ENCODE results near the gene CYP4X1.

Gene CYP4X1

GRCh38 chr1:47031585-47031984 is 8.1 kb downstream of the CYP4X1 start:
- H3K4me1 ChIP-seq (ENCODE audit: control insufficient read depth, low read length): no peaks in the 10 kb centered on the region
- no peak overlapping the region for H3K4me3 ChIP-seq (ENCODE audit: low read length)
- peaks cover 10% of the 10 kb centered on the region; the same call in 1 of the 2 replicates for H3K27me3 ChIP-seq (ENCODE audit: control insufficient read depth, low read length)
- no peaks in the 10 kb centered on the region for H4K20me1 ChIP-seq (ENCODE audit: control insufficient read depth, insufficient read depth, low read depth, low read length)
- no peaks in the 10 kb centered on the region for H3K9me2 ChIP-seq (replicated peaks; ENCODE audit: control insufficient read depth, low read length)
- H3K36me3 ChIP-seq (ENCODE audit: control insufficient read depth, low read length): no peaks in the 10 kb centered on the region
- H3K79me2 ChIP-seq (ENCODE audit: control insufficient read depth, low read length): no peaks in the 10 kb centered on the region
- H3K27ac ChIP-seq (ENCODE audit: low read depth, low read length): no peak overlapping the region
- TF ChIP-seq CTCF (IDR thresholded peaks at IDR 0.05; ENCODE audit: low read depth, low read length, poor library complexity, severe bottlenecking) (no peak), EZH2phosphoT487 (IDR thresholded peaks at IDR 0.05; ENCODE audit: borderline replicate concordance, low read length) (no peak)
- no peaks in the 10 kb centered on the region for H3F3A ChIP-seq (ENCODE audit: control insufficient read depth, insufficient read depth)
- H3K4me2 ChIP-seq (ENCODE audit: low read length): no peak overlapping the region
- no peaks in the 10 kb centered on the region for H3K9me3 ChIP-seq (ENCODE audit: control insufficient read depth, insufficient read depth, low read length)

- no peaks in the 10 kb centered on the region for H3F3A ChIP-seq (ENCODE audit: control insufficient read depth, insufficient read depth)
- no peaks in the 10 kb centered on the region for H3K9me2 ChIP-seq (replicated peaks; ENCODE audit: control insufficient read depth, low read length)
- no peaks in the 10 kb centered on the region for H3K36me3 ChIP-seq (ENCODE audit: control insufficient read depth, low read length)
- H3K79me2 ChIP-seq (ENCODE audit: control insufficient read depth, low read length): no peaks in the 10 kb centered on the region
- no peak overlapping the region for H3K4me2 ChIP-seq (ENCODE audit: low read length)
- TF ChIP-seq EZH2phosphoT487 (IDR thresholded peaks at IDR 0.05; ENCODE audit: borderline replicate concordance, low read length) (no peak), CTCF (IDR thresholded peaks at IDR 0.05; ENCODE audit: low read depth, low read length, poor library complexity, severe bottlenecking) (no peak)
- no peaks in the 10 kb centered on the region for H3K4me1 ChIP-seq (ENCODE audit: control insufficient read depth, low read length)
- H3K27ac ChIP-seq (ENCODE audit: low read depth, low read length): no peak overlapping the region
- no peaks in the 10 kb centered on the region for H4K20me1 ChIP-seq (ENCODE audit: control insufficient read depth, insufficient read depth, low read depth, low read length)
- no peaks in the 10 kb centered on the region for H3K9me3 ChIP-seq (ENCODE audit: control insufficient read depth, insufficient read depth, low read length)
- no peak overlapping the region for H3K4me3 ChIP-seq (ENCODE audit: low read length)
- H3K27me3 ChIP-seq (ENCODE audit: control insufficient read depth, low read length): peaks cover 5% of the 10 kb centered on the region; the same call in 1 of the 2 replicates
Observed at GRCh38 chr1:47036764-47037163, 13.3 kb downstream of the CYP4X1 start.

GRCh38 chr1:47059376-47059775 is 35.9 kb downstream of the CYP4X1 start:
- Histone ChIP-seq H3K4me1 (ENCODE audit: control insufficient read depth, low read length) (no peaks in the 10 kb centered on the region), H4K20me1 (ENCODE audit: control insufficient read depth, insufficient read depth, low read depth, low read length) (no peaks in the 10 kb centered on the region), H3K4me2 (ENCODE audit: low read length) (no peak overlapping the region), H3F3A (ENCODE audit: control insufficient read depth, insufficient read depth) (no peaks in the 10 kb centered on the region), H3K27ac (ENCODE audit: low read depth, low read length) (no peak overlapping the region), H3K27me3 (ENCODE audit: control insufficient read depth, low read length) (peaks cover 5% of the 10 kb centered on the region), H3K36me3 (ENCODE audit: control insufficient read depth, low read length) (no peaks in the 10 kb centered on the region), H3K4me3 (ENCODE audit: low read length) (no peak overlapping the region), H3K9me2 (replicated peaks; ENCODE audit: control insufficient read depth, low read length) (no peaks in the 10 kb centered on the region), H3K9me3 (ENCODE audit: control insufficient read depth, insufficient read depth, low read length) (no peaks in the 10 kb centered on the region), H3K79me2 (ENCODE audit: control insufficient read depth, low read length) (no peaks in the 10 kb centered on the region)
- TF ChIP-seq CTCF (IDR thresholded peaks at IDR 0.05; ENCODE audit: low read depth, low read length, poor library complexity, severe bottlenecking): no peak
- TF ChIP-seq EZH2phosphoT487 (IDR thresholded peaks at IDR 0.05; ENCODE audit: borderline replicate concordance, low read length): no peak

All from DOHH2 (cell line).